Endodermal cell (in vitro differentiated cells): ENCODE measurements around the gene GNL3L. TPM values are rescaled to one million over a fixed set of nuclear protein-coding genes. Genes with fewer than 3 reads are reported as not detected.
"Not testable (repeated sequence)": the region's sequence is repeated elsewhere in the genome, so short reads cannot be mapped to it uniquely, and the experiment has no call there.

Experiments used
- DNase-seq: peaks from one replicate; pipeline ENCODE4 v3.0.0-alpha.2; 2017
- H3K27ac ChIP-seq: 2 replicates; pipeline ENCODE4 v1.5.1; 2013; ENCODE audit warnings: mild to moderate bottlenecking, low read depth, low read length, moderate library complexity
- H3K27me3 ChIP-seq: 2 replicates; pipeline ENCODE4 v1.6.1; 2013; ENCODE audit warnings: mild to moderate bottlenecking, low read length, moderate library complexity; ENCODE audit not compliant: insufficient read depth, control insufficient read depth, poor library complexity, severe bottlenecking
- H3K36me3 ChIP-seq: 2 replicates; pipeline ENCODE4 v1.7.0; 2013; ENCODE audit warnings: mild to moderate bottlenecking, low read length, moderate library complexity; ENCODE audit not compliant: control insufficient read depth, insufficient read depth
- H3K4me1 ChIP-seq: one replicate; pipeline ENCODE4 v1.7.0; 2013; ENCODE audit warnings: low read length; ENCODE audit not compliant: control insufficient read depth, insufficient read depth
- H3K4me3 ChIP-seq: 2 replicates; pipeline ENCODE4 v1.5.1; 2013; ENCODE audit warnings: mild to moderate bottlenecking, low read length, moderate library complexity
- H3K9ac ChIP-seq: 2 replicates; pipeline ENCODE4 v1.6.1; 2013; ENCODE audit warnings: mild to moderate bottlenecking, low read length, moderate library complexity; ENCODE audit not compliant: poor library complexity, severe bottlenecking; ENCODE audit errors: extremely low read depth
- H3K9me3 ChIP-seq: 2 replicates; pipeline ENCODE4 v1.6.1; 2013; ENCODE audit warnings: mild to moderate bottlenecking, low read length, moderate library complexity; ENCODE audit not compliant: control insufficient read depth
- H3K27ac Mint-ChIP-seq: 2 replicates; pipeline ENCODE4 v1.8.0; 2020; ENCODE audit warnings: mixed read lengths
- H3K27me3 Mint-ChIP-seq: 2 replicates; pipeline ENCODE4 v1.8.0; 2021; ENCODE audit warnings: mild to moderate bottlenecking, mixed read lengths; ENCODE audit not compliant: insufficient read depth
- H3K36me3 Mint-ChIP-seq: 2 replicates; pipeline ENCODE4 v1.8.0; 2020; ENCODE audit warnings: low read depth, mixed read lengths
- H3K4me1 Mint-ChIP-seq: 2 replicates; pipeline ENCODE4 v1.8.0; 2020; ENCODE audit warnings: mixed read lengths
- H3K4me3 Mint-ChIP-seq: 2 replicates; pipeline ENCODE4 v1.8.0; 2020; ENCODE audit warnings: mild to moderate bottlenecking, moderate library complexity, mixed read lengths
- H3K9me3 Mint-ChIP-seq: 2 replicates; pipeline ENCODE4 v1.8.0; 2020; ENCODE audit warnings: mild to moderate bottlenecking, mixed read lengths
- WGBS, 2 experiments: methylation state at CpG; one replicate each; pipeline versions ENCODE4 v1.1.5 to v1.1.7; 2013; ENCODE audit warnings: missing lambda C conversion rate in 2 of 2, mixed read lengths in 1 of 2; ENCODE audit not compliant: insufficient coverage in 1 of 2, insufficient read length in 1 of 2; 5-methylcytosine and 5-hydroxymethylcytosine counted together
- total RNA-seq, 2 donors: library from RNA; stranded (reverse); fragmentation: NEBNext Ultra II Directional in 1 of 2; extraction: Animal tissue kit (Norgen Biotek cat#: 25700) in 1 of 2; gene quantifications; 2 replicates in 1 of 2; 3 replicates in 1 of 2; pipeline ENCODE4 v1.2.1, GENCODE V29; 2021
- TF ChIP-seq, protein P1 (sequence below): fragments of 200-600 bp; sonication (generic); conservative IDR thresholded peaks from 2 replicates; pipeline ENCODE4 v1.5.0; 2021; ENCODE audit warnings: antibody characterized with exemption, mild to moderate bottlenecking

GNL3L gene
- total RNA-seq, 2 donors from 2014 or later: 40.2 to 43.8 TPM

DNA sequence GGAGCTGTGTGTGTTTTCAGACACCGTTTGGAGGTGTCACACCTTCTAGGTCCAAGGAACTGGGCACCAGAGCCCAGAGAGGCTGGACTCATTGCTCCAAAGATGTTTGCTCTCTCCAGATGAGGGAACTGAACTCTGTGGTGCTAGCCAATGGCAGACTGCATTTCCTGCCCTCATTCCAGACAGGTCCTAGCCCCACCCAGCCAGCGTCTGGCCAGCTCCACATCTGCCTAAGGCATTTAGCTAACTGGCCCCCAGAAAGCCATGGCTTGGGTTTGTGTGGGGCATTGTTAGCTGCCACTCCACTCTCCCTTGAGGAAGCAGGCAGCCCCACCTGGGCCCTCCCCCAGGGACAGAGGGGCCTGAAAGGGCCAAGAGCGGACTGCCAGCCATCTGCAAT is 45.4 kb upstream of the GNL3L start:
- Mint-ChIP-seq H3K4me3 (no peak overlapping the region), H3K27me3 (no peaks in the 10 kb centered on the region), H3K4me1 (peaks cover 20% of the 10 kb centered on the region), H3K36me3 (no peaks in the 10 kb centered on the region), H3K9me3 (peaks cover 50% of the 10 kb centered on the region), H3K27ac (no peak overlapping the region)
- H3K4me3 ChIP-seq: no peak overlapping the region
- H3K36me3 ChIP-seq: no peaks in the 10 kb centered on the region
- TF ChIP-seq, protein P1, sequence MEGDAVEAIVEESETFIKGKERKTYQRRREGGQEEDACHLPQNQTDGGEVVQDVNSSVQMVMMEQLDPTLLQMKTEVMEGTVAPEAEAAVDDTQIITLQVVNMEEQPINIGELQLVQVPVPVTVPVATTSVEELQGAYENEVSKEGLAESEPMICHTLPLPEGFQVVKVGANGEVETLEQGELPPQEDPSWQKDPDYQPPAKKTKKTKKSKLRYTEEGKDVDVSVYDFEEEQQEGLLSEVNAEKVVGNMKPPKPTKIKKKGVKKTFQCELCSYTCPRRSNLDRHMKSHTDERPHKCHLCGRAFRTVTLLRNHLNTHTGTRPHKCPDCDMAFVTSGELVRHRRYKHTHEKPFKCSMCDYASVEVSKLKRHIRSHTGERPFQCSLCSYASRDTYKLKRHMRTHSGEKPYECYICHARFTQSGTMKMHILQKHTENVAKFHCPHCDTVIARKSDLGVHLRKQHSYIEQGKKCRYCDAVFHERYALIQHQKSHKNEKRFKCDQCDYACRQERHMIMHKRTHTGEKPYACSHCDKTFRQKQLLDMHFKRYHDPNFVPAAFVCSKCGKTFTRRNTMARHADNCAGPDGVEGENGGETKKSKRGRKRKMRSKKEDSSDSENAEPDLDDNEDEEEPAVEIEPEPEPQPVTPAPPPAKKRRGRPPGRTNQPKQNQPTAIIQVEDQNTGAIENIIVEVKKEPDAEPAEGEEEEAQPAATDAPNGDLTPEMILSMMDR: no peak
- H3K4me1 ChIP-seq: no peaks in the 10 kb centered on the region
- 56% methylated on average over 3 of the region's 3 CpGs; no CpG with 5 or more reads in 1 of the 2 experiments for WGBS, 2 experiments
- no peaks in the 10 kb centered on the region for H3K27me3 ChIP-seq
- no peaks in the 10 kb centered on the region for H3K9me3 ChIP-seq
- H3K27ac ChIP-seq: no peak overlapping the region
- no peak overlapping the region for H3K9ac ChIP-seq
- DNase-seq: peak; percentile 62

DNA sequence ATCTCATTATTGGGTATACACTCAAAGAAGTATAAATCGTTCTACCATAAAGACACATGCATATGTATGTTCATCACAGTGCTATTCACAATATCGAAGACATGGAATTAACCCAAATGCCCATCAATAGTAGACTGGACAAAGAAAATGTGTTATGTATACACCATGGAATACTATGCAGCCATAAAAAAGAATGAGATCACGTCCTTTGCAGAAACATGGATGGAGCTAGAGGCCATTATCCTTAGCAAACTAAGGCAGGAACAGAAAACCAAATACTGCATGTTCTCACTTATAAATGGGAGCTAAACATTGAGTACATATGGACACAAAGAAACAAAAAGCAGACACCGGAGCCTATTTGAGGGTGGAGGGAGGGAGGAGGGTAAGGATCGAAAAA is 40.2 kb upstream of the GNL3L start:
- H3K27me3 ChIP-seq, H3K27me3 Mint-ChIP-seq, H3K36me3 Mint-ChIP-seq, H3K27ac ChIP-seq, H3K9ac ChIP-seq, H3K36me3 ChIP-seq, H3K4me1 Mint-ChIP-seq, H3K9me3 ChIP-seq, H3K27ac Mint-ChIP-seq, H3K4me3 ChIP-seq, H3K4me3 Mint-ChIP-seq, DNase-seq, H3K4me1 ChIP-seq: not testable (repeated sequence)
- H3K9me3 Mint-ChIP-seq: peaks cover 63% of the 10 kb centered on the region
- WGBS, 2 experiments: 95 to 100% methylated on average over 1 to 3 of the region's 5 CpGs

DNA sequence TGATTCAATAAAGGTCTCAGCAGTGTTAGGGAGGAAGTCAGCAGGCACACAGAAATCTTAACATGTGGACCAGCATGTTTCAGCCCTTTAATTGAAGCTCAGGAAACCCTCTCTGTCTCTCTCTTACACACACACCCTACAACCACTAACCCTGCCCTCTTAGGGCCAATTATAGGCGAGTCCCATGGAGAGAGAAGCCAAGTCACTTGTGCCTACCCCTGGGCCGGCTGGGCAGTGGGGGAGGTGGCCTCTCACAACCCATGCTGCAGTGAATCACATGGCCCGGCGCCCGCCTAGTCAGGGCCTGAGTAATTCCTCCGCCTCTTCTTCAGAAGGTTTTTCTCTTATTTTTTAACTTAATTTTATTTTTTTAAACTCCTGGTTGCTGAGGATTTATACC is 37.7 kb upstream of the GNL3L start:
- peaks cover 64% of the 10 kb centered on the region for H3K9me3 Mint-ChIP-seq
- H3K9me3 ChIP-seq: no peaks in the 10 kb centered on the region
- H3K9ac ChIP-seq: no peak overlapping the region
- H3K4me1 Mint-ChIP-seq: peaks cover 8% of the 10 kb centered on the region
- H3K36me3 ChIP-seq: no peaks in the 10 kb centered on the region
- TF ChIP-seq, protein P1: no peak
- H3K36me3 Mint-ChIP-seq: peaks cover 3% of the 10 kb centered on the region
- DNase-seq: no peak
- H3K27me3 ChIP-seq: no peaks in the 10 kb centered on the region
- H3K4me3 Mint-ChIP-seq: no peak overlapping the region
- no peak overlapping the region for H3K27ac Mint-ChIP-seq
- WGBS, 2 experiments: 65% methylated on average over 5 of the region's 6 CpGs; no CpG with 5 or more reads in 1 of the 2 experiments
- no peaks in the 10 kb centered on the region for H3K4me1 ChIP-seq
- no peaks in the 10 kb centered on the region for H3K27me3 Mint-ChIP-seq
- no peak overlapping the region for H3K4me3 ChIP-seq
- H3K27ac ChIP-seq: no peak overlapping the region
